SIG-M5 treated with dmso at 0.1 percent for 504 hours (cell line): ENCODE data around the gene BTG1.
"Not testable (repeated sequence)": the region's sequence is repeated elsewhere in the genome, so short reads cannot be mapped to it uniquely, and the experiment has no call there.

Experiments
- DNase-seq: peaks from one replicate; lab custom pipeline; 2025; ENCODE audit not compliant: unreplicated experiment; lab: John Stamatoyannopoulos, UW

The BTG1 gene

DNA sequence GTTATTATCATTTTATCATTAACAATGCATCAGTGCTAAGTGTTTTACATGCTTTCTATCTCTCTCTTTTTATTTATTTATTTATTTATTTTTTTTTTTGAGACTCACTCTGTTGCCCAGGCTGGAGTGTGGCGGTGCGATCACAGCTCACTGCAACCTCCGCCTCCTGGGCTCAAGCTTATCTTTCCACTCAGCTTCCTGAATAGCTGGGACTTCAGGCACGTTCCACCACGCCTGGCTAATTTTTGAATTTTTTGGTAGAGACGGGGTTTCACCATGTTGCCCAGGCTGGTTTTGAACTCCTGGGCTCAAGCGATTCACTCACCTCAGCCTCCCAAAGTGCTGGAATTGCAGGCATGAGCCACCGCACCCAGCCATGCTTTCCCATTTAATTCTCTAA lies 3.9 kb upstream of the BTG1 start:
- DNase-seq = no peak

- peak; percentile 50 for DNase-seq
Observed at GRCh38 chr12:92147491-92147890, 1.8 kb upstream of the BTG1 start.

GRCh38 chr12:92146497-92147224 lies 1.0 kb upstream of the BTG1 start:
- peak; percentile 67 for DNase-seq

GRCh38 chr12:92145481-92145730 lies 240 bp downstream of the BTG1 start:
- DNase-seq = no peak

- DNase-seq = peak; percentile 59
Observed at GRCh38 chr12:92144631-92145480, 790 bp downstream of the BTG1 start.

- DNase-seq = peak; percentile 93
Observed at GRCh38 chr12:92143686-92144630, 1.7 kb downstream of the BTG1 start.

DNA sequence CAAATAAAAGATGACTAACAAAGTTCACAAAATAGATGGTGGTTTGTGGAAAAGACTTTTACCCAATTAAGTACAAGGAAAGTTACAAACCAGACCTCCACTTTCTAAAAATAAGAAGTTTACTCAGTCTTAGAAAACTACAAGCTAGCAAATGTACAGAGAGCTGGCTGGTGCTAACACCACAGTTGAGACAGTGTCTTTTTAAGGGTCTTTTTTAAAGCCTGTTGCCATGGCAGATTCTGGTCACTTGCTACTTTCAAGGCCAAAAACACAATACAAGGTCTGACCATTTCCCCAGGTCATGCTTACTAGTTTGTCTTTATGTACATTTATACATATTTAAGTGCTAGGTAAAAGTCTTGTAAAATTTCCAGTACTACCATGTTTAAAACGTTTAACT lies 2.4 kb downstream of the BTG1 start:
- peak; percentile 24 for DNase-seq

GRCh38 chr12:92142251-92142926 lies 3.3 kb downstream of the BTG1 start:
- DNase-seq = no peak

DNA sequence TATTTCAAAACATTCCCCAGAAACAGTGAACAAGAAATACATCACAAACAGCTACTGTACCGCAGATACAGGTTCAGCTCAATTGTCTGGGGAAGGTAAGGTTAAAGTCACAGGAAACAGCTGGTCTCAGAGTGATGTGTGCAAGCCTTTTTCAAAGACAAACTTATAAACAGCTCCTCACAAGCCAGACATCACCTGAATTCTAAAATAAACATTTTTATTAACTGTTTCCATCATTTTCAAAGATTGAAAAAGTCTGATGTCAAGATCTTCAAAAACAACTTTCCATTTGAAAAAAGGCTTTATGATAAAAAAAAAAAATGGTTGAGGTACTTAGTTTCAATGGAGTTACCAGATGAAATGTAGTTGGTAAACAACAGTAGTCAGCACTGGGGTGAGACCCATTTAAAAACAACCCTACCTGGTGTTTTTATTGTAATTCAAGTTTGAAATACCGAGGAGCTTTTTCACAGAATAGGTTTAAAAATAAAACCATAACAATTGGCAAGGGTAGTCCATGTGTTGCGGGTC lies 4.0 kb downstream of the BTG1 start:
- DNase-seq = peak; percentile 37

- DNase-seq = peak; percentile 59
Observed at GRCh38 chr12:92140896-92141536, 4.6 kb downstream of the BTG1 start.

DNA sequence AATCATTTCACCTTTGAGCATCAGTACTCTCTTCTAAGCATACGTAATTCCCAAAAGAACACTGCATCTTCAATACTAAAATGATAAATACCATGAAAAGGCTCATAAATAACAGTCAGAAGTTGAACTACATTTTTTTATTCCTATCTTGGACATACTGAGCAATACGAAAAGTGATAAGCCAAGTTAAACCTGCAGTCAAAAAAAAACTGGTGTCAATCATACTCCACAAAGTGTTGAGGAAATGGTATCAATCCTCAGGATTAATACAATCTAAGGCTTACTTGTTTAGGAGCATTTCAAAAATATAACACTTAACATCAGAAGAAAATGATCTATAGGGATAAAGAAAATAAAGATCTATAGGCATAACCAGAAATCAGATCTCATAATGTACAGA lies 5.5 kb downstream of the BTG1 start:
- DNase-seq = no peak

GRCh38 chr12:92139634-92140150 lies 6.0 kb downstream of the BTG1 start:
- no peak for DNase-seq

DNA sequence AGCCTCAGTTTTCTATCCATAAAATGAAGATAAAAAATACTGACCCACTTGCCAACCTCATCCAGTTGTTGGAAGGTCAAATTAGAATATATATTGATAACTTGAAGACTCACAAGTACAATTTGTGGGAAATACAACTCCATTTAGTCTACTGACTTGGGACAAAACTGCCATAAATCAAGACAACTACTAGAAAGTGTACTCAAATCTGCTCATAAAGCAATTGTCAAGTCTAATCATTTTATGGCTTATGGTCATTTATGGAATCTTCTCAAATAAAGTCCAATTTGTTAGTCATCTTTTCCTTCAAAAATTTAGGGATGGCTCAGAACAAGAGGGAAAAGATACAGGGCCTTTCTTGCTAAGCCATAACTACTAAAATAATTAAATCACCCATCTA lies 7.0 kb downstream of the BTG1 start:
- DNase-seq = no peak

DNA sequence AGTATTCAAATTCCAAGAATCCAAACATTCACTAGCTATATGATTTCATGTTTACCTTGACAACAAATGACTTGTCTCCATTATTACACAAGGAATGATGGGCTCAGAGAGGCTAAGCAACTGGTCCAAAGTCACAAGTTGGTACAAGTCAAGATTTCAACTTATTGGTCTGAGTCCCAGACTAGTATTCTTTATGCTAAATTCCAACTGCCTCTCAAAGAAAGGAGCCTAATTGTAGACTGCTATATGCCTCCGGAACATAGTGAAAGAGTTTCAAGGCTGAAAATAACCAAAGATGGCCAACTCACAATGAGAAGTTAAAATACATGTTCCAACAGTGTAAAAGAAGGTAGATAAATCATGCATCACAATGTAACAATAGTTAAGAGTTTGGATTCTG lies 7.5 kb downstream of the BTG1 start:
- DNase-seq = no peak

DNA sequence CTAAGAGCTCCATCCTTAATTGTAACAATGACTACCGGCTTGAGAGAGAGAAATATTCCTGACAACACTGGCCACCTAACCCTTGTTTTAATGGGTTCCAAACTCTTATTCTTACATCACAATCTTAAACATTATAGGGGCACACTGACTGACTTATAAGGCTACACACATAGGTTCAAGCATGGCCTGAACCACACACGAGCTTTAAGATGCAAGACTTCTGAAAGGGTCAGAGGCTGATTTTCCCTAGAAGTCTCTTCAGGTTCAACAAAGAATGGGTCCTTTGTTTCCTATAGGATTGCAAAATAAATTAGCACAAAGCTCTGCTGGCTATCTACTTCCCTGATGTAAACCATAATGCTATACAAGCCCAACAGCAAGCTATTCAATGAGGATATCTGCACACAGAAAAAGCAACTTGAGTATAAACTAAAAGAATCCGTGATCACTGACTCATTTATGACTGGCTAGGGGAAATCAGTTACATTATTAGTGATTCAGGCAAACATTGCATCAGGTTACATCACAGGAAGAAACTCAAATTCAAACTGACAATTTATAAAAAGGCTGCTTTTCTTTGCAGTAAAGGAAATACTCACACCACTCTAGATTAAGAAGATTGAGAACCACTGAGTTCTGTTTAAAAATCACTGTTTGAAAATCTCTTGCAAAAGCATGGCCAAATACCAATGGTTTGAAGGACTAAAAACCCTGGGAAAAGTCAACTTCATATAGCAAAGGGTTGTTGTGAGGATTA lies 8.5 kb downstream of the BTG1 start:
- DNase-seq = peak; percentile 82

- DNase-seq = peak; percentile 53
Observed at GRCh38 chr12:92136026-92136730, 9.5 kb downstream of the BTG1 start.

- not testable (repeated sequence) for DNase-seq
Observed at GRCh38 chr12:92135541-92135940, 10.1 kb downstream of the BTG1 start.

DNA sequence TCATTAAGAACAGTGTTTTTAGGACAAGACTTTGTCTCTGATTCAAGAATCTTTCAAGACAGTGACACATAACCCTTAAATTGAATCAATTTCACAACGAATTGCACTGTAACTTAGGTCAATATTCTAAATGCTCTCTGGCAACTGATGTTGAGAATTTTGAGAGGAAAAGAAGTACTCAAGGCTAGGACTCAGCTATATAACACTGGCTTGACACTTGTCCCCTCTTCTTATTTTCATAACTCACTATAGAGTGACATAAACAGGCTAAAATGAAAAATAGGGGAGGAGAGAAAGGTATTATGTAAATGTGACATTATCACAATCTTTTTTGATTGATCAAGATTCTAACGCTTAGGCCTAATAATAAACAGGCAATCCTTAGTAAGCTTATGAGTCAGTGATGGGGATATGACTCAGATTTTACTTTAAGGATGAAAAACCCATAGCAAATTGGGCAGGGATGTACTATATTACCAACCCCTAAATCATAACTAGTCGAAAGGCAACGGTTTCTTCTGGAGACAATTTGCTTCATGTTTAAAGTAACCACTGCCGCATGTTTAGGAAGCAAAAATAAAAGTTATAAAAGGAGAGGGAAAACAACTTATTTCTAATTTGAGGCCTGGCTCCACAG lies 10.9 kb downstream of the BTG1 start:
- peak; percentile 42 for DNase-seq
